ENCODE results near the gene UBA1. TPM values are rescaled to one million over a fixed set of nuclear protein-coding genes. Genes with fewer than 3 reads are reported as not detected.

The UBA1 gene
- total and polyA plus RNA-seq, 10 of the 15 experiments (the other 5 are each of a cell fraction or from before 2014, with no cell fraction given) = 60.4 to 314 (median 216) TPM

DNA sequence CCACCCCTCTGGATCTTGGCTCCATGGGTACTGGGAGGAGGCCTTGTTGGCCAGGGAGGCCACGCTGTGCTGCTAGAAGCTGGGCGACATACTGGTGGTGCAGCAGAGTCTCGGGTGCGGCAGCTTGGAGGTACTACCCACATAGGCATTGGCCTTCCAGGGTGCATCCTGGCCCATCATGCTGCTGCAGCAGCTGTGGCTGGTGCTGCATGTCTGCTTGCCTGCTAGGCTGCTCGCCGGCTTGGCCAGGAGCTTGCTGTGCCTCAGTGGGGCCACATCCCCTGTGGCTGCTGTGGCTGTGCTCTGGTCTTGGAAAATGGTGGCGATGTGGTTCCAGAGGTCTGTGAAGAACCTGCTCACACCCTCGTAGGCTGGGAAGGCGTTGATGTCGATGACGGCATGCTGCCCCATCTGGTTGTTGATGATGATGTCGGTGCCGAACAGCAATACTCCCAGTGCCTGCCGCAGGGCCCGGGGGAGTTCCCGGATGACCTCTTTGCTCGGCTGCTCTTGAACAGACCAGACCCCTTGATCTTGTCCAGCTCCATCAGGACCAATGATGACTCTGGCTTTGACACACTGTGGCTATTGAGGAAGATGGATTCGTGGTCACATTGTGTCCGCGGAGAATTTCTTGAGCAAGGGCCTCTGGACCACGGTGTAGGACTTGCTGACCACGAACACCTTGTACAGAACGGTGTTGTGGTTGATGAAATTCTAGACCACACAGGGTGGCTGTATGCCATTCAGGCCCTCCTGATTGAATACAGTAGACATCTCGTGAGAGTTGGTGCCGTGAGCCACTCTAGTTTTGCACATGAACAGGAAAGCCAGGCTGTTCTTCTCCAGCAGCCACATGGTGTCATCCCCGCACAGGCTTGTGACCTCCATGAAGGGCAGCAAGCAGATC lies 36.8 kb upstream of the UBA1 start:
- ChIA-PET POLR2A (interaction anchor here (0.6 kb wide), 1 partner anchor 318 kb away, joined by 3 read pairs; no protein-coding TSS in a partner anchor), RAD21 (ENCODE audit: unreplicated experiment) (no interaction called here), SMC1A (ENCODE audit: uncharacterized antibody, unreplicated experiment) (no interaction called here), CTCF (interaction anchor here (0.6 kb wide), 1 partner anchor 23 kb away, joined by 3 read pairs; no protein-coding TSS in a partner anchor)
- H3K79me2 ChIP-seq (ENCODE audit: control insufficient read depth, insufficient read depth, low read length) = peaks cover 17% of the 10 kb centered on the region
- H3K4me1 ChIP-seq (ENCODE audit: control insufficient read depth, insufficient read depth, low read length) = no peaks in the 10 kb centered on the region; the same call in 1 of the 2 replicates
- no peak overlapping the region for H2AFZ ChIP-seq (ENCODE audit: control insufficient read depth, low read depth, low read length)
- H3K9ac ChIP-seq (ENCODE audit: control insufficient read depth, insufficient read depth, low read length) = no peak overlapping the region
- 80% methylated on average over 26 of the region's 26 CpGs for WGBS (ENCODE audit: insufficient coverage, insufficient replicate concordance, low lambda C conversion rate, missing lambda C conversion rate)
- TF ChIP-seq CBX5 (IDR thresholded peaks at IDR 0.05; ENCODE audit: low read depth) (no peak), STAT3 (IDR thresholded peaks at IDR 0.05; ENCODE audit: low read depth, low read length) (no peak), SPI1 (IDR thresholded peaks at IDR 0.05; ENCODE audit: borderline replicate concordance, insufficient read depth, low read depth, low read length) (no peak), RAD21 (IDR thresholded peaks at IDR 0.05; ENCODE audit: insufficient read depth, low read depth, low read length) (no peak)
- TF ChIP-seq, protein P1, sequence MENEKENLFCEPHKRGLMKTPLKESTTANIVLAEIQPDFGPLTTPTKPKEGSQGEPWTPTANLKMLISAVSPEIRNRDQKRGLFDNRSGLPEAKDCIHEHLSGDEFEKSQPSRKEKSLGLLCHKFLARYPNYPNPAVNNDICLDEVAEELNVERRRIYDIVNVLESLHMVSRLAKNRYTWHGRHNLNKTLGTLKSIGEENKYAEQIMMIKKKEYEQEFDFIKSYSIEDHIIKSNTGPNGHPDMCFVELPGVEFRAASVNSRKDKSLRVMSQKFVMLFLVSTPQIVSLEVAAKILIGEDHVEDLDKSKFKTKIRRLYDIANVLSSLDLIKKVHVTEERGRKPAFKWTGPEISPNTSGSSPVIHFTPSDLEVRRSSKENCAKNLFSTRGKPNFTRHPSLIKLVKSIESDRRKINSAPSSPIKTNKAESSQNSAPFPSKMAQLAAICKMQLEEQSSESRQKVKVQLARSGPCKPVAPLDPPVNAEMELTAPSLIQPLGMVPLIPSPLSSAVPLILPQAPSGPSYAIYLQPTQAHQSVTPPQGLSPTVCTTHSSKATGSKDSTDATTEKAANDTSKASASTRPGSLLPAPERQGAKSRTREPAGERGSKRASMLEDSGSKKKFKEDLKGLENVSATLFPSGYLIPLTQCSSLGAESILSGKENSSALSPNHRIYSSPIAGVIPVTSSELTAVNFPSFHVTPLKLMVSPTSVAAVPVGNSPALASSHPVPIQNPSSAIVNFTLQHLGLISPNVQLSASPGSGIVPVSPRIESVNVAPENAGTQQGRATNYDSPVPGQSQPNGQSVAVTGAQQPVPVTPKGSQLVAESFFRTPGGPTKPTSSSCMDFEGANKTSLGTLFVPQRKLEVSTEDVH (IDR thresholded peaks at IDR 0.05; ENCODE audit: low read depth, partially characterized antibody) = no peak
- TF ChIP-seq, protein P2, sequence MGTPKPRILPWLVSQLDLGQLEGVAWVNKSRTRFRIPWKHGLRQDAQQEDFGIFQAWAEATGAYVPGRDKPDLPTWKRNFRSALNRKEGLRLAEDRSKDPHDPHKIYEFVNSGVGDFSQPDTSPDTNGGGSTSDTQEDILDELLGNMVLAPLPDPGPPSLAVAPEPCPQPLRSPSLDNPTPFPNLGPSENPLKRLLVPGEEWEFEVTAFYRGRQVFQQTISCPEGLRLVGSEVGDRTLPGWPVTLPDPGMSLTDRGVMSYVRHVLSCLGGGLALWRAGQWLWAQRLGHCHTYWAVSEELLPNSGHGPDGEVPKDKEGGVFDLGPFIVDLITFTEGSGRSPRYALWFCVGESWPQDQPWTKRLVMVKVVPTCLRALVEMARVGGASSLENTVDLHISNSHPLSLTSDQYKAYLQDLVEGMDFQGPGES (IDR thresholded peaks at IDR 0.05) = no peak
- TF ChIP-seq, protein P3, sequence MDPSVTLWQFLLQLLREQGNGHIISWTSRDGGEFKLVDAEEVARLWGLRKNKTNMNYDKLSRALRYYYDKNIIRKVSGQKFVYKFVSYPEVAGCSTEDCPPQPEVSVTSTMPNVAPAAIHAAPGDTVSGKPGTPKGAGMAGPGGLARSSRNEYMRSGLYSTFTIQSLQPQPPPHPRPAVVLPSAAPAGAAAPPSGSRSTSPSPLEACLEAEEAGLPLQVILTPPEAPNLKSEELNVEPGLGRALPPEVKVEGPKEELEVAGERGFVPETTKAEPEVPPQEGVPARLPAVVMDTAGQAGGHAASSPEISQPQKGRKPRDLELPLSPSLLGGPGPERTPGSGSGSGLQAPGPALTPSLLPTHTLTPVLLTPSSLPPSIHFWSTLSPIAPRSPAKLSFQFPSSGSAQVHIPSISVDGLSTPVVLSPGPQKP (IDR thresholded peaks at IDR 0.05; ENCODE audit: low read depth, low read length) = no peak
- intact Hi-C loops (cut with micrococcal nuclease; ENCODE audit: unreplicated experiment) = no loop called here
- no peaks in the 10 kb centered on the region for H4K20me1 ChIP-seq (ENCODE audit: control insufficient read depth, insufficient read depth)
- in situ Hi-C loops (cut with MboI) = no loop called here
- no peak overlapping the region for H3K4me3 ChIP-seq
- ATAC-seq (no peak; the same call in 2 of the 3 replicates), FAIRE-seq (no peak), DNase-seq (ENCODE audit: low read depth, low spot score) (no peak)
- H3K27ac ChIP-seq (ENCODE audit: control insufficient read depth, insufficient read depth) = no peak overlapping the region
- peaks cover 0 to 3% of the 10 kb centered on the region in 2 experiments; a peak in 3 of 4 replicates for H3K36me3 ChIP-seq (ENCODE audit: control insufficient read depth in 2 of 2, insufficient read depth in 2 of 2, low read length in 1 of 2)
- peaks cover 2% of the 10 kb centered on the region; the same call in 1 of the 3 replicates for H3K9me3 ChIP-seq (replicated peaks; ENCODE audit: control insufficient read depth, insufficient read depth, low read length)
- no peak overlapping the region for H3K4me2 ChIP-seq (ENCODE audit: control insufficient read depth, insufficient read depth)
- no peaks in the 10 kb centered on the region for H3K27me3 ChIP-seq (replicated peaks in 1 of 2; ENCODE audit: control insufficient read depth in 2 of 2, insufficient read depth in 2 of 2, low read length in 1 of 2)
- BruUV-seq (replicated peaks) = no TSS peak

Measured in GM12878 (cell line).